Natural killer cell (primary cell): Measurements from ENCODE around the gene HSF2BP. TPM values are rescaled to one million over a fixed set of nuclear protein-coding genes. Genes with fewer than 3 reads are reported as not detected.
"Not testable (repeated sequence)": the region's sequence is repeated elsewhere in the genome, so short reads cannot be mapped to it uniquely, and the experiment has no call there.

Experiments
- ATAC-seq, 3 donors: fragments of 150-1000 bp in 2 of 3; fragments of 200-7000 bp in 1 of 3; cut with Tn5 transposase; 1 replicate in 1 of 3; 2 replicates in 2 of 3; pipeline ENCODE4 v1.10.0; 2021; ENCODE audit warnings: mild to moderate bottlenecking in 2 of 3, moderate library complexity in 2 of 3
- DNase-seq, 2 donors: peaks; one replicate each; pipeline versions ENCODE4 v3.0.0 to v3.0.0-alpha.2; 2013 to 2021; ENCODE audit warnings: mixed read lengths in 1 of 2
- H3K27ac ChIP-seq: one replicate; pipeline ENCODE4 v1.5.1; 2013; ENCODE audit warnings: mild to moderate bottlenecking, low read length
- H3K27me3 ChIP-seq: one replicate; pipeline ENCODE4 v1.6.1; 2013; ENCODE audit warnings: low read length; ENCODE audit not compliant: control insufficient read depth, insufficient read depth
- H3K36me3 ChIP-seq: one replicate; pipeline ENCODE4 v1.6.1; 2013; ENCODE audit warnings: low read length; ENCODE audit not compliant: control insufficient read depth, insufficient read depth
- H3K4me1 ChIP-seq: one replicate; pipeline ENCODE4 v1.6.1; 2013; ENCODE audit warnings: low read length; ENCODE audit not compliant: control insufficient read depth, insufficient read depth
- H3K4me3 ChIP-seq: one replicate; pipeline ENCODE4 v1.5.1; 2013; ENCODE audit warnings: low read length
- H3K9me3 ChIP-seq: one replicate; pipeline ENCODE4 v1.6.1; 2013; ENCODE audit warnings: low read length; ENCODE audit not compliant: control insufficient read depth, insufficient read depth
- H3K27ac Mint-ChIP-seq, 2 donors: one replicate each; pipeline ENCODE4 v1.8.0; 2022; ENCODE audit warnings: mild to moderate bottlenecking in 2 of 2, mixed read lengths in 2 of 2, moderate library complexity in 1 of 2
- H3K27me3 Mint-ChIP-seq, 2 donors: one replicate each; pipeline ENCODE4 v1.8.0; 2022; ENCODE audit warnings: low read depth in 2 of 2, mixed read lengths in 2 of 2
- H3K36me3 Mint-ChIP-seq: one replicate; pipeline ENCODE4 v1.8.0; 2022; ENCODE audit warnings: mixed read lengths
- H3K4me1 Mint-ChIP-seq, 2 donors: one replicate each; pipeline ENCODE4 v1.8.0; 2022; ENCODE audit warnings: mixed read lengths in 2 of 2
- H3K4me3 Mint-ChIP-seq: one replicate; pipeline ENCODE4 v1.8.0; 2022; ENCODE audit warnings: mild to moderate bottlenecking, moderate library complexity, mixed read lengths
- H3K9me3 Mint-ChIP-seq, 2 donors: one replicate each; pipeline ENCODE4 v1.8.0; 2022; ENCODE audit warnings: mixed read lengths in 2 of 2
- CTCF ChIP-seq: fragments of 200-600 bp; IDR thresholded peaks from one replicate; pipeline ENCODE4 v1.8.0; 2022; ENCODE audit warnings: antibody characterized with exemption
- WGBS: methylation state at CpG from one replicate; pipeline ENCODE4 v1.1.7; 2013; ENCODE audit warnings: missing lambda C conversion rate; ENCODE audit not compliant: insufficient coverage; 5-methylcytosine and 5-hydroxymethylcytosine counted together
- intact Hi-C: fragments of 100-400 bp; cut with micrococcal nuclease; formaldehyde crosslinking; loops from one replicate; pipeline ENCODE4 v1.14.2; 2022
- total RNA-seq, 4 donors: library from RNA; stranded (reverse); fragments of 120-200 nt in 1 of 4; gene quantifications; one replicate each; pipeline versions ENCODE4 v1.2.3 to v1.2.4, GENCODE V29; 2013 to 2022

The HSF2BP gene
- total RNA-seq, 3 donors from 2014 or later (not counting 1 experiment from before 2014, with no cell fraction given) = 0.33 to 0.39 TPM; not detected in 1

- no peak overlapping the region for H3K27ac ChIP-seq
- no peaks in the 10 kb centered on the region for H3K4me1 ChIP-seq
- intact Hi-C loops = no loop called here
- no peak overlapping the region for H3K27ac Mint-ChIP-seq
- ATAC-seq (no peak), DNase-seq (no peak)
- WGBS = 91% methylated on average over 4 of the region's 4 CpGs
- H3K4me3 ChIP-seq = no peak overlapping the region
- H3K4me1 Mint-ChIP-seq = no peaks in the 10 kb centered on the region
- H3K9me3 ChIP-seq = peaks cover 12% of the 10 kb centered on the region
- peaks cover 12 to 25% of the 10 kb centered on the region in 2 donors for H3K27me3 Mint-ChIP-seq
- H3K36me3 Mint-ChIP-seq = peaks cover 10% of the 10 kb centered on the region
- H3K36me3 ChIP-seq = no peaks in the 10 kb centered on the region
- no peaks in the 10 kb centered on the region for H3K27me3 ChIP-seq
- H3K4me3 Mint-ChIP-seq = no peak overlapping the region
- peaks cover 4 to 5% of the 10 kb centered on the region in 2 donors for H3K9me3 Mint-ChIP-seq
- TF ChIP-seq CTCF = no peak
Observed at GRCh38 chr21:43619856-43620255, 39.4 kb downstream of the HSF2BP start.

DNA sequence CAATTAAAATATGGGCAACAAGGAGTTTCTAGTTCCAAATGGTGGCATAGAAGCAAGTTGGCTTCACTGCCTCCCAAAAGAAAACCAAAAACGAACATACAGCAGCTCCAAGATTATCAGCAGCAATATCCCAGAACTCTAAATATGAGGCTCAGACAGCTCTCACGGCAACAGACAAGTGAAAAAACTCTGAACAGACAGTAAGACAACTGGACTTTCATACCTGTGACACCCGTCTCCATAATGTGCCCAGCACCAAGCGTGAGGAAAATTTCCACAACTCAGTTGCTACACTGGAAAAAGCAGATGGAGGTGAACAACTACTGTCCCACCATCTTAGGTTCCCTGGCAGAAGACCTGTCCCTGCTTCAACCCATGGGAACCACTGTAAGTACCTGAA is 39.9 kb downstream of the HSF2BP start:
- intact Hi-C loops = no loop called here
- no peaks in the 10 kb centered on the region for H3K4me1 Mint-ChIP-seq
- no peak for TF ChIP-seq CTCF
- Histone ChIP-seq H3K9me3 (peaks cover 12% of the 10 kb centered on the region), H3K36me3 (no peaks in the 10 kb centered on the region), H3K4me3 (no peak overlapping the region), H3K27me3 (no peaks in the 10 kb centered on the region), H3K27ac (no peak overlapping the region), H3K4me1 (no peaks in the 10 kb centered on the region)
- H3K9me3 Mint-ChIP-seq = peaks cover 4 to 5% of the 10 kb centered on the region in 2 donors
- H3K4me3 Mint-ChIP-seq = no peak overlapping the region
- no peak for ATAC-seq
- H3K27me3 Mint-ChIP-seq = peaks cover 12 to 22% of the 10 kb centered on the region in 2 donors
- 92% methylated on average over 4 of the region's 4 CpGs for WGBS
- no peak for DNase-seq
- peaks cover 10% of the 10 kb centered on the region for H3K36me3 Mint-ChIP-seq
- H3K27ac Mint-ChIP-seq = no peak overlapping the region

GRCh38 chr21:43618940-43619339 is 40.3 kb downstream of the HSF2BP start:
- Histone ChIP-seq H3K27ac (no peak overlapping the region), H3K27me3 (no peaks in the 10 kb centered on the region), H3K9me3 (peaks cover 12% of the 10 kb centered on the region), H3K4me3 (no peak overlapping the region), H3K36me3 (no peaks in the 10 kb centered on the region), H3K4me1 (no peaks in the 10 kb centered on the region)
- Mint-ChIP-seq H3K27ac (no peak overlapping the region), H3K4me1 (no peaks in the 10 kb centered on the region), H3K9me3 (peaks cover 4 to 5% of the 10 kb centered on the region in 2 donors), H3K27me3 (peaks cover 12 to 22% of the 10 kb centered on the region in 2 donors), H3K4me3 (no peak overlapping the region), H3K36me3 (peaks cover 10% of the 10 kb centered on the region)
- ATAC-seq = no peak
- intact Hi-C loops = no loop called here
- WGBS = 96% methylated on average over 3 of the region's 4 CpGs
- no peak for TF ChIP-seq CTCF
- DNase-seq = no peak

DNA sequence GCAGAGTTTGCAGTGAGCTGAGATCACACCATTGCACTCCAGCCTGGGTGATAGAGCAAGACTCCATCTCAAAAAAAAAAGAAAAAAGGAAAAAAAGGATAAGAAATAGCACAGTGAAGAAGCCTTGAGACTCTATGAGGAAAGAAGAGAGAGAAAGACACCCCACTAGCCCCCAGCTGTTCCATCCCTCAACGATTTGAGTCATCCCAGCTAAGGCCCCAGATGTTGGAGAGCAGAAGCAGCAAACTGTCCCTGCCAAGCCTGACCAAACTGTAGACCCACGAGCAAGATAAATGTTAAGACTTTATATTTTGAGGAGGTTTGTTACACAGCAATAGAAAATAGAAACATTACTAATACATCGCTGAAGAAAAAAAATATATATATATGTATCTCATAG is 42.4 kb downstream of the HSF2BP start:
- H3K4me3 Mint-ChIP-seq, ATAC-seq, H3K9me3 Mint-ChIP-seq, H3K27ac ChIP-seq, DNase-seq, H3K4me3 ChIP-seq, H3K27me3 Mint-ChIP-seq, H3K4me1 Mint-ChIP-seq, H3K36me3 ChIP-seq, intact Hi-C loops, H3K27me3 ChIP-seq, H3K27ac Mint-ChIP-seq, H3K36me3 Mint-ChIP-seq, H3K4me1 ChIP-seq: not testable (repeated sequence)
- WGBS = no CpG with 5 or more reads among the region's 3 CpGs
- peaks cover 12% of the 10 kb centered on the region for H3K9me3 ChIP-seq
